ENCODE measurements around the gene VSIG4. TPM values are rescaled to one million over a fixed set of nuclear protein-coding genes. Genes with fewer than 3 reads are reported as not detected.

The VSIG4 gene
- total RNA-seq, 1 experiment from 2014 or later: not detected

GRCh38 chrX:66053414-66053813, 13.5 kb upstream of the VSIG4 start:
- Histone ChIP-seq H2BK15ac (ENCODE audit: low read depth, low read length) (no peak overlapping the region), H4K91ac (ENCODE audit: insufficient read length, low read depth, low read length) (no peak overlapping the region), H3K27me3 (ENCODE audit: insufficient read depth, low read length) (no peaks in the 10 kb centered on the region), H4K8ac (replicated peaks; ENCODE audit: insufficient read length, low read depth, low read length) (no peak overlapping the region), H2AK5ac (ENCODE audit: insufficient read length, low read length) (no peak overlapping the region), H2BK120ac (ENCODE audit: low read depth, low read length, poor library complexity, severe bottlenecking) (no peak overlapping the region), H3K79me1 (ENCODE audit: insufficient read depth, low read depth, low read length, poor library complexity, severe bottlenecking) (no peaks in the 10 kb centered on the region), H3K23ac (ENCODE audit: insufficient read length, low read depth, low read length) (no peak overlapping the region), H3K9me3 (ENCODE audit: control insufficient read depth, low read depth, low read length) (peaks cover 34% of the 10 kb centered on the region), H3K4me2 (ENCODE audit: insufficient read depth, insufficient read length, low read length) (no peak overlapping the region), H2BK5ac (ENCODE audit: insufficient read length, low read length) (no peak overlapping the region), H3K4ac (ENCODE audit: low read depth, low read length) (no peak overlapping the region), H3K14ac (ENCODE audit: insufficient read depth, low read length) (no peak overlapping the region; the same call in 1 of the 2 replicates), H2AFZ (ENCODE audit: low read length) (no peak overlapping the region), H3T11ph (ENCODE audit: low read length) (no peak overlapping the region), H3K56ac (ENCODE audit: insufficient read length, low read depth, low read length) (no peak overlapping the region), H4K20me1 (ENCODE audit: control insufficient read depth, insufficient read depth, insufficient read length) (no peaks in the 10 kb centered on the region), H3K79me2 (ENCODE audit: insufficient read depth, low read length) (no peaks in the 10 kb centered on the region), H3K18ac (ENCODE audit: insufficient read length, low read depth, low read length) (no peak overlapping the region), H3K27ac (ENCODE audit: insufficient read length, low read depth, low read length) (no peak overlapping the region), H3K4me1 (ENCODE audit: insufficient read depth, low read length) (no peaks in the 10 kb centered on the region), H2BK12ac (ENCODE audit: insufficient read length, low read depth, low read length) (no peak overlapping the region), H4K5ac (ENCODE audit: insufficient read length, low read depth, low read length) (no peak overlapping the region), H3K23me2 (ENCODE audit: insufficient read length, low read depth, low read length, poor library complexity, severe bottlenecking) (no peaks in the 10 kb centered on the region), H2BK20ac (ENCODE audit: low read depth, low read length, poor library complexity, severe bottlenecking) (no peak overlapping the region), H3K9ac (ENCODE audit: extremely low read depth, insufficient read length, low read length) (no peak overlapping the region)
- Mint-ChIP-seq H3K9me3 (peaks cover 46 to 61% of the 10 kb centered on the region in 2 experiments), H3K27ac (no peak overlapping the region), H3K36me3 (ENCODE audit: insufficient read depth in 1 of 3, low read depth in 3 of 3) (peaks cover 0 to 4% (median 0%) of the 10 kb centered on the region in 3 experiments; a peak in 1 of 7 replicates), H3K4me3 (no peak overlapping the region), H3K4me1 (0 out of 4 replicates have a peak, but pooled peaks cover 0 to 3% of the 10 kb centered on the region in 2 experiments), H3K27me3 (ENCODE audit: low read depth) (no peaks in the 10 kb centered on the region)
- TF ChIP-seq, protein P1, sequence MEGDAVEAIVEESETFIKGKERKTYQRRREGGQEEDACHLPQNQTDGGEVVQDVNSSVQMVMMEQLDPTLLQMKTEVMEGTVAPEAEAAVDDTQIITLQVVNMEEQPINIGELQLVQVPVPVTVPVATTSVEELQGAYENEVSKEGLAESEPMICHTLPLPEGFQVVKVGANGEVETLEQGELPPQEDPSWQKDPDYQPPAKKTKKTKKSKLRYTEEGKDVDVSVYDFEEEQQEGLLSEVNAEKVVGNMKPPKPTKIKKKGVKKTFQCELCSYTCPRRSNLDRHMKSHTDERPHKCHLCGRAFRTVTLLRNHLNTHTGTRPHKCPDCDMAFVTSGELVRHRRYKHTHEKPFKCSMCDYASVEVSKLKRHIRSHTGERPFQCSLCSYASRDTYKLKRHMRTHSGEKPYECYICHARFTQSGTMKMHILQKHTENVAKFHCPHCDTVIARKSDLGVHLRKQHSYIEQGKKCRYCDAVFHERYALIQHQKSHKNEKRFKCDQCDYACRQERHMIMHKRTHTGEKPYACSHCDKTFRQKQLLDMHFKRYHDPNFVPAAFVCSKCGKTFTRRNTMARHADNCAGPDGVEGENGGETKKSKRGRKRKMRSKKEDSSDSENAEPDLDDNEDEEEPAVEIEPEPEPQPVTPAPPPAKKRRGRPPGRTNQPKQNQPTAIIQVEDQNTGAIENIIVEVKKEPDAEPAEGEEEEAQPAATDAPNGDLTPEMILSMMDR (conservative IDR thresholded peaks at IDR 0.05): no peak
- no CpG with 5 or more reads among the region's 1 CpG for WGBS (ENCODE audit: extremely low coverage, insufficient read length, low lambda C conversion rate)
- no peak for DNase-seq
